Bladder microvascular endothelial cell (primary cell): ENCODE measurements around the gene CPSF2. TPM values are rescaled to one million over a fixed set of nuclear protein-coding genes. Genes with fewer than 3 reads are reported as not detected.

Experiments used
- total RNA-seq: library from RNA; depleted of rRNA; stranded (reverse); fragments of >200 nt; gene quantifications from 2 replicates; pipeline ENCODE4 v1.2.3, GENCODE V29; 2014

The CPSF2 gene
- total RNA-seq = 21.2 and 62.3 TPM in 2 replicates

GRCh38 chr14:92121670-92122350 is at the start of gene CPSF2, which contains the start of gene NDUFB1:
Gene CPSF2 (plus strand): TSS chr14:92121969. CDS start chr14:92130985, 9,016 bp downstream.
Gene NDUFB1 (minus strand): TSS chr14:92121706. CDS start chr14:92117637, 4,069 bp downstream.

GRCh38 chr14:92106143-92106926 is 15.4 kb upstream of the CPSF2 start, which contains the start of gene ATXN3:
Gene ATXN3 (minus strand): TSS chr14:92106582. CDS start chr14:92106552, 30 bp downstream.

Other genes starting within 250 kb of the CPSF2 start
- 0.32 and 0.63 TPM in 2 replicates for gene FBLN5, start 174.3 kb upstream of the CPSF2 start, total RNA-seq
- gene TRIP11, start 81.9 kb upstream of the CPSF2 start, total RNA-seq = 14.9 and 53.0 TPM in 2 replicates
- 50.3 and 109 TPM in 2 replicates for gene ATXN3, start 15.4 kb upstream of the CPSF2 start, total RNA-seq
- gene NDUFB1, start 263 bp upstream of the CPSF2 start, total RNA-seq = 140 and 305 TPM in 2 replicates
- gene SLC24A4, start 201.2 kb downstream of the CPSF2 start, total RNA-seq = under 0.01 and 0.06 TPM in 2 replicates